ENCODE measurements around the gene FNDC3B.

Gene FNDC3B

GRCh38 chr3:172378439-172378838, 339.1 kb downstream of the FNDC3B start:
- no peak for TF ChIP-seq GATA2 (IDR thresholded peaks at IDR 0.05; ENCODE audit: low read depth, low read length)
- no peak for TF ChIP-seq GATA3 (IDR thresholded peaks at IDR 0.05; ENCODE audit: low read depth, low read length)

GRCh38 chr3:172379372-172379771, 340.0 kb downstream of the FNDC3B start:
- TF ChIP-seq GATA3 (IDR thresholded peaks at IDR 0.05; ENCODE audit: low read depth, low read length) = no peak

GRCh38 chr3:172380632-172381031, 341.3 kb downstream of the FNDC3B start:
- TF ChIP-seq GATA2 (IDR thresholded peaks at IDR 0.05; ENCODE audit: low read depth, low read length) (no peak), GATA3 (IDR thresholded peaks at IDR 0.05; ENCODE audit: low read depth, low read length) (no peak)

DNA sequence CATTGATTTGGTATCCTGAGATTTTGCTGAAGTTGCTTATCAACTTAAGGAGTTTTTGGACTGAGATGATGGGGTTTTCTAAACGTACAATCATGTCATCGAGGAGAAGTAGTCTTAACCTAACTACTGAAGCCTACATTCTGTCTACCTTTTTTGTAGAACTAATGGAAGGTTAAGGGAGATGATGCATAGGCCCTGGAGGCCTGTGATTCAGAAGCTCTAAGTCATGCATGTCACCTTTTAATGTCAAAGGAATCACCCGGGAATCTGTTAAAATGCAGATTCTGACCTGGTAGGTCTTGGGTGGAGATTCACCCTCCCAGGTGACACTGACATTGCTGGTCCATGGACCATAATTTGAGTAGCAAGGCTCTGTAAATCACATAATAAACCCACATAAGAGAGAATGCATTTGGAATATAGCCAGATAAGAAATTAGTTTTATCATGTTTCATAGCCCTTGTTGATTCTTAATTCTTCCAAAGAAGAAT, 344.0 kb downstream of the FNDC3B start:
- TF ChIP-seq GATA2 (IDR thresholded peaks at IDR 0.05; ENCODE audit: low read depth, low read length) (no peak), GATA3 (IDR thresholded peaks at IDR 0.05; ENCODE audit: low read depth, low read length) (no peak)

- TF ChIP-seq GATA2 (IDR thresholded peaks at IDR 0.05; ENCODE audit: low read depth, low read length) (no peak), GATA3 (IDR thresholded peaks at IDR 0.05; ENCODE audit: low read depth, low read length) (no peak)
These were observed 345.5 kb downstream of the FNDC3B start for GRCh38 chr3:172384836-172385235.

DNA sequence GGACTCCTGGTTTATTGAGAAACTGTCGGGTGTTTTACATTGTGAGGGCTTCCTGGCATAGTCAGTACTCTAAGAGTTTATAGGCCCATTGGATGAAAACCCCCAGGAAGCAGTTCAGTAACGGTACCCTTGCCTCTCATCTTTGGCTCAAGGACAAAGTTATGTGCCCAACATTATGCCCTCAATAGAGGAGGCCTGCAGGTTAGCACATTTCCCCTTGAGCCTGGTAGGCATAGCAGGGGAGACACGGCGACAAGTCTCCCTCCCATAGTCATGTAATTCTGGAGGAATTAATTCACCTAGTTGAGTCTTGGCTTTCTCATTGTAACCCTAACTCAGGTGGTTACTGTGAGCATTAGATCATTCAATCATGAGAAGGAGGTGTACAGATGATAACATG, 348.4 kb downstream of the FNDC3B start:
- TF ChIP-seq GATA2 (IDR thresholded peaks at IDR 0.05; ENCODE audit: low read depth, low read length) (no peak), GATA3 (IDR thresholded peaks at IDR 0.05; ENCODE audit: low read depth, low read length) (no peak)

DNA sequence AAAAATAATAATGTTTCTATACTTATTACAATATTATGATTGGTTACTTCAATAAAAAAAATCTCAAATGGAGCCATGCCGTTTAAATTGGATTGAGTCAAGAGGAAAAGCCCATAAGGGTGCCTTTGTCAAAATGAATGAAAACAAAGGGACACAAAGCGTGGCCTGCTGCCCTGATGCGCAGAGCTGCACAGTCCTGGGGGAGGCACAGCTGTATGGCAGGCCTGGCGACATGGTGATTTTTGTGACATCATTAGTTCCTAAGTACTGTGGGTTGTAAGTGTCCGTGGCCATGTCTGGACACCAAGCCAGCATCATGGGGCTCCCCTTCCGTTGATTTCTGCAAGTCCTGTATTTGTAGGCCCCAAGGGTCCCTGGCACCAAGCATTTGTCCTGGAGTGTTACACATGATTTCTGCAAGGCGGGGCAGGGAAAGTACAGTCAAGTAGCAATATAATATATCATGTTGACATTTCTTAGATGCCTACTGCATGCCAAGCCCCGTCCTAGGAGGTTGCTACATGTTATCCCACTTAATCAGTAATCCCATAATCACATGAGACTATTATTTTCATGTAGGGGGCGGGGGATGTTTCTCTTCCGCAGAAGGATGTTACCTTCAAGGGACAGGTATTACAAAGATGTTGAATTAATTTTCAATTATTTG, 349.2 kb downstream of the FNDC3B start:
- no peak for TF ChIP-seq GATA3 (IDR thresholded peaks at IDR 0.05; ENCODE audit: low read depth, low read length)
- TF ChIP-seq GATA2 (IDR thresholded peaks at IDR 0.05; ENCODE audit: low read depth, low read length) = no peak

DNA sequence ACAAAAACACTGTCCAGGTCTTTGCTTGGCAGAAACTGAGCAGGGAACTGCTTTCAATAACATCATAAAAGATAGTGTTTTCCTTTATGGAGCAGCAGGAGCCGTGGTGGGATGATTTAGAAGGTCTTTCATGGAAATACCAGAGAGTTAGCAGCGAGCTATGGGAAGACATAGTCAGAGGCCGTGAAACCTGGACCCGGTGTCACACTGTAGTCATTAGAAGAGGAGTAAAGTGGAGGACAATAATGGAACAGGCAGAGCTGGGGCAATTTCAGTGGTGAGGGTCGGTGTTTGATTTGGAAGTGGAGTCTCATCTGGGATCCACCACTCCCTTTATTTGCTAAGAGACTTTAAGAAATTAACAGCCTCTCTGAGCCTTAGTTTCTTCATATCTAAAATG, 351.4 kb downstream of the FNDC3B start:
- TF ChIP-seq GATA2 (IDR thresholded peaks at IDR 0.05; ENCODE audit: low read depth, low read length) = no peak
- no peak for TF ChIP-seq GATA3 (IDR thresholded peaks at IDR 0.05; ENCODE audit: low read depth, low read length)

DNA sequence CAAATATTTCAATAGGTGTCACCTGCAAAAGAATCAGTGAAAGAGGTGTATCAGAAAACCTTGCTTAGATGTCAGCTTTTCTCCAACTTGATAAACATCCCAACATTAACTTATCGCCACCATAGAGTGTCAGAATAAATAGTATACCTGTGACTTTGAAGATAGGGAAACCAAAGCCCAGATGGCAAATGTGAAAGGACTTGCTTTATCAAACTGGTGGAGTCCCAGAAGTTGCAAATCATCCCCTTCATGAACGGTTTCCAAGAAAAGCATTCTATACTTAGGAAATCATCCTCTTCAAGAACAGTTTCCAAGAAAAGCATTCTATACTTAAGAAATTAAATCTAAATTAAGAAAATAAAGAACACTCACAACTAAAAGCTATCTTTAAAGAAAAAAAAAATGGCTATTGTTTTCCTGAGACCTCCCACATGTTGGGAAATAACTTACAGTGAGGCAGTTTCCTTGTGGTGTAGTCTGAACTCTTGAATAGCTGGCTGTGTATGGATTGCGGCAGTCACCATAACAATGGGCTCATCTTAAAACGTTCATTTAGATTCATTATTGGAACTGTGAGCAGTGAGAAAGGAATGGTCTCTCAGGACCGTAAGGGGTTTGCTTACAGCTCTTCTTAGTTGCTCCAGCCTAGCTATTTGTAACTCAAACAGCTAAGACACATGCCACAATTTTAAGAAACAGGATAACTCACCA, 352.4 kb downstream of the FNDC3B start:
- TF ChIP-seq GATA2 (IDR thresholded peaks at IDR 0.05; ENCODE audit: low read depth, low read length) = no peak
- TF ChIP-seq GATA3 (IDR thresholded peaks at IDR 0.05; ENCODE audit: low read depth, low read length) = no peak

- TF ChIP-seq GATA3 (IDR thresholded peaks at IDR 0.05; ENCODE audit: low read depth, low read length) (no peak), GATA2 (IDR thresholded peaks at IDR 0.05; ENCODE audit: low read depth, low read length) (no peak)
These were observed 355.3 kb downstream of the FNDC3B start for GRCh38 chr3:172394692-172395091.

- TF ChIP-seq GATA3 (IDR thresholded peaks at IDR 0.05; ENCODE audit: low read depth, low read length) = no peak
- no peak for TF ChIP-seq GATA2 (IDR thresholded peaks at IDR 0.05; ENCODE audit: low read depth, low read length)
These were observed 357.0 kb downstream of the FNDC3B start for GRCh38 chr3:172396400-172396799.

DNA sequence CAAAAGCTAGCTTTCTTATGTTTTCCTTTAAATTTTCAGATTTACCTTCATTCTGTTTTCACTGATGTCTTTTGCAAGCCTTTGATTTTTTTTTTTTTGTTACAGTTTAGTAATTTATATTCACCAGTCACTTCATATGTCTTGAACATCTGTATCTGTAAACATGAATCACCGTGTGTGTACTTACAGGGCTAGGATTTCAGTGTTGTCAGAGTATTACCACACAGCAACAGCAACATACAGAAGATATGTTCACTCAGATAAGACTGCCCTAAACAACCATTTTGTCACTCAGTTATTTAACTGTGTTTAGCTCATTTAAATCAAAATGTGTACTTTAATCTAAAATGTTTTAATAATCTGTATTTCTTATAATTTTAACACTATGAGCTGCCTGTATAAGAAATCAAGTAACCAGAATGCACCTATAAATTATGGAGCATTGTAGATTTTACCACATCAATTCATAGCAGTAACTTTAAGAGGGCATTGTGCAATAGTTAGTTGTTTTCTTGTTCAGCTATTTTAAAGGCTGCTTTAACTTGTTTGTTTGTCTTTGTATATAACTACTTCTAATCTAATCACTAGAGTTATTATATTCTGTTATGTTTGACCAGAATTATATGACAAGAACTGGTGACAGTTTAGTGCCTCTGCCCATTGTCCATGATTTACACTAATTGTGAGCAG, 358.5 kb downstream of the FNDC3B start:
- TF ChIP-seq GATA2 (IDR thresholded peaks at IDR 0.05; ENCODE audit: low read depth, low read length) (no peak), GATA3 (IDR thresholded peaks at IDR 0.05; ENCODE audit: low read depth, low read length) (no peak)

- TF ChIP-seq GATA3 (IDR thresholded peaks at IDR 0.05; ENCODE audit: low read depth, low read length) = no peak
- TF ChIP-seq GATA2 (IDR thresholded peaks at IDR 0.05; ENCODE audit: low read depth, low read length) = no peak
These were observed 359.1 kb downstream of the FNDC3B start for GRCh38 chr3:172398484-172398883.

DNA sequence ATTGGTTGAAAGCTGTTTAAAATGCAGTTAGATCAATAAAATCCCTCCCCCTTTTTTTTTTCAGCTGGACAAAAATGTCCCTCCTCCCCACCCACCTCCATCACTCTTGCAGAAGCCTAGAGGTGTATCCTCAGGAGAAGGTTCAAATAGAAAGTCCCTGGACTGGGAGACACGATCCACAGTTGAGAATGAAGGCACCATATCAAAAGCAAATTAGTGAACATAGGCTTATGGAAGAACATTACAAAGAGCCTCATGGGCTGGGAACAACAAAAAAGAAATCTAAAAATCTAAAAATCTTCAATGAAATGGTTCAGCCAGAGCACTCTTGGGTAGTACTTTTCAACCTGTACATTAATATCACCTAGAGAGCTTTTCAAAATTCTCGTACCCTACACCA, 362.7 kb downstream of the FNDC3B start:
- no peak for TF ChIP-seq GATA3 (IDR thresholded peaks at IDR 0.05; ENCODE audit: low read depth, low read length)
- no peak for TF ChIP-seq GATA2 (IDR thresholded peaks at IDR 0.05; ENCODE audit: low read depth, low read length)
